NK-92 (cell line): ENCODE results near the gene VKORC1.

Experiments used
- DNase-seq: peaks from one replicate; lab custom pipeline; 2025; ENCODE audit not compliant: unreplicated experiment; lab: John Stamatoyannopoulos, UW

The VKORC1 gene

GRCh38 chr16:31063843-31064611 lies 30.6 kb downstream of the VKORC1 start:
- no peak for DNase-seq

GRCh38 chr16:31063495-31063842 lies 31.1 kb downstream of the VKORC1 start:
- DNase-seq: no peak

GRCh38 chr16:31061813-31062440 lies 32.7 kb downstream of the VKORC1 start:
- DNase-seq: no peak

GRCh38 chr16:31061126-31061812 lies 33.3 kb downstream of the VKORC1 start:
- no peak for DNase-seq

GRCh38 chr16:31055613-31056012 lies 39.0 kb downstream of the VKORC1 start:
- DNase-seq: no peak

- no peak for DNase-seq
Measured at GRCh38 chr16:31052114-31052513, 42.5 kb downstream of the VKORC1 start.

- DNase-seq: no peak
Measured at GRCh38 chr16:31050280-31051030, 44.1 kb downstream of the VKORC1 start.

- DNase-seq: no peak
Measured at GRCh38 chr16:31043898-31044481, 50.6 kb downstream of the VKORC1 start.

GRCh38 chr16:31043352-31043751 lies 51.2 kb downstream of the VKORC1 start:
- DNase-seq: no peak

- DNase-seq: no peak
Measured at GRCh38 chr16:31042866-31043265, 51.7 kb downstream of the VKORC1 start.
